HepG2 (cell line): ENCODE results near the gene POLR1C. TPM values are rescaled to one million over a fixed set of nuclear protein-coding genes. Genes with fewer than 3 reads are reported as not detected.

ENCODE experiments used
- ATAC-seq: fragments of 200-7000 bp; cut with Tn5 transposase; 3 replicates; pipeline ENCODE4 v1.9.1; 2020; ENCODE audit warnings: mild to moderate bottlenecking, moderate library complexity
- BruUV-seq: library from RNA; stranded (reverse); fragments of 400-500 nt; replicated peaks from 2 replicates; lab custom pipeline; 2021; lab: Mats Ljungman, UMichigan
- CTCF ChIA-PET: fragments of 300-600 bp; formaldehyde crosslinking; extraction: SDS; loops from one replicate; lab custom pipeline; 2021; ENCODE audit warnings: low total read pairs, inconsistent platforms, low intra/inter-chr PET ratio; lab: Yijun Ruan, JAX
- POLR2A ChIA-PET: fragments of 350-600 bp; sonication (Branson Sonifier 250); formaldehyde crosslinking; loops from one replicate; lab custom pipeline; 2020; ENCODE audit warnings: antibody characterized with exemption, inconsistent platforms; lab: Yijun Ruan, JAX
- DNase-seq: peaks from one replicate; pipeline ENCODE4 v3.0.0-alpha.2; 2015; ENCODE audit warnings: low spot score
- FAIRE-seq: peaks from 3 replicates; lab custom pipeline; 2011; peaks lifted over from hg19 to GRCh38; lab: Jason Lieb, UNC
- H2AFZ ChIP-seq: one replicate; pipeline ENCODE4 v1.6.1; 2011; ENCODE audit warnings: low read length, inconsistent platforms
- H3K27ac ChIP-seq: fragments of 300-600 bp; 3 replicates; pipeline ENCODE4 v1.8.0; 2011; ENCODE audit warnings: mixed run types, mild to moderate bottlenecking, mixed read lengths, low read length, inconsistent platforms; ENCODE audit not compliant: insufficient read depth; ENCODE audit errors: extremely low read length
- H3K27me3 ChIP-seq, 2 experiments: fragments of 200-600 bp in 1 of 2; 2 replicates in 1 of 2; 3 replicates in 1 of 2; pipeline versions ENCODE4 v1.6.0 to v1.8.0; 2011; ENCODE audit warnings: low read length in 2 of 2, mild to moderate bottlenecking in 2 of 2, moderate library complexity in 2 of 2, inconsistent platforms in 1 of 2; ENCODE audit not compliant: insufficient read depth in 2 of 2, control insufficient read depth in 1 of 2
- H3K36me3 ChIP-seq, 2 experiments: fragments of 200-600 bp in 1 of 2; replicated peaks in 1 of 2; 2 replicates in 1 of 2; 3 replicates in 1 of 2; pipeline versions ENCODE4 v1.5.1 to v1.8.0; 2011; ENCODE audit warnings: low read length in 2 of 2, inconsistent platforms in 1 of 2; ENCODE audit not compliant: insufficient read depth in 2 of 2, control insufficient read depth in 1 of 2
- H3K4me1 ChIP-seq: 2 replicates; pipeline ENCODE4 v1.5.1; 2012; ENCODE audit warnings: low read length, inconsistent platforms; ENCODE audit not compliant: insufficient read depth
- H3K4me2 ChIP-seq: 2 replicates; pipeline ENCODE4 v1.6.0; 2011; ENCODE audit warnings: low read depth, low read length, inconsistent platforms
- H3K4me3 ChIP-seq, 3 experiments: fragments of 200-600 bp in 1 of 3; sonication (generic), shearing (Covaris generic) in 1 of 3; replicated peaks in 1 of 3; 2 replicates each; pipeline ENCODE4 v1.5.1; 2011 to 2016; ENCODE audit warnings: low read length in 3 of 3, inconsistent platforms in 2 of 3, low read depth in 2 of 3, mild to moderate bottlenecking in 2 of 3, control low read depth in 1 of 3, mixed read lengths in 1 of 3; ENCODE audit not compliant: insufficient read depth in 1 of 3
- H3K79me2 ChIP-seq: one replicate; pipeline ENCODE4 v1.6.1; 2011; ENCODE audit warnings: low read length, inconsistent platforms; ENCODE audit not compliant: insufficient read depth
- H3K9ac ChIP-seq: 2 replicates; pipeline ENCODE4 v1.6.0; 2011; ENCODE audit warnings: mild to moderate bottlenecking, low read depth, low read length, inconsistent platforms; ENCODE audit not compliant: insufficient read depth
- H3K9me3 ChIP-seq: 2 replicates; pipeline ENCODE4 v1.5.1; 2012; ENCODE audit warnings: mild to moderate bottlenecking, low read length
- H4K20me1 ChIP-seq: 2 replicates; pipeline ENCODE4 v1.6.0; 2011; ENCODE audit warnings: inconsistent platforms, mild to moderate bottlenecking, low read length, moderate library complexity; ENCODE audit not compliant: insufficient read depth
- AGO2 ChIP-seq: fragments of 200-400 bp; formaldehyde crosslinking; optimal IDR thresholded peaks from 2 replicates; pipeline ENCODE3; 2017; ENCODE audit warnings: mild to moderate bottlenecking, low read depth, low read length, moderate library complexity
- EZH2 ChIP-seq: conservative IDR thresholded peaks from 2 replicates; pipeline ENCODE4 v1.6.1; 2012; ENCODE audit warnings: mild to moderate bottlenecking, low read depth, low read length, moderate library complexity
- MTERF4 ChIP-seq: sonication (generic); formaldehyde crosslinking; IDR thresholded peaks from 2 replicates; pipeline ENCODE4 v1.8.0; 2023; ENCODE audit warnings: mild to moderate bottlenecking, missing genetic modification reagents
- RBM22 ChIP-seq: fragments of 200-400 bp; formaldehyde crosslinking; optimal IDR thresholded peaks from 2 replicates; pipeline ENCODE3; 2017; ENCODE audit warnings: mild to moderate bottlenecking, low read length, moderate library complexity
- SP140L ChIP-seq: sonication (generic); formaldehyde crosslinking; IDR thresholded peaks from 2 replicates; pipeline ENCODE4 v1.4.0; 2020; ENCODE audit warnings: missing genetic modification reagents, borderline replicate concordance
- ZBED4 ChIP-seq: sonication (generic); formaldehyde crosslinking; IDR thresholded peaks from 2 replicates; pipeline ENCODE4 v1.4.0; 2020; ENCODE audit warnings: missing genetic modification reagents, borderline replicate concordance
- ZNF446 ChIP-seq: sonication (generic); formaldehyde crosslinking; IDR thresholded peaks from 2 replicates; pipeline ENCODE4 v1.5.0; 2020; ENCODE audit warnings: mild to moderate bottlenecking, missing genetic modification reagents
- ZNF530 ChIP-seq: sonication (generic); formaldehyde crosslinking; IDR thresholded peaks from 2 replicates; pipeline ENCODE4 v1.5.0; 2020; ENCODE audit warnings: low read depth, mild to moderate bottlenecking, missing genetic modification reagents
- WGBS: methylation state at CpG from one replicate; pipeline ENCODE4 v1.1.6; 2017; ENCODE audit warnings: low lambda C conversion rate; 5-methylcytosine and 5-hydroxymethylcytosine counted together
- in situ Hi-C: cut with HindIII; loops from 2 replicates; pipeline ENCODE4 v1.10.0; 2017; ENCODE audit warnings: low pct_unique_long_range_greater_than_20kb; ENCODE audit not compliant: extremely low pct_ligation_motif_present
- intact Hi-C: fragments of 100-400 bp; cut with micrococcal nuclease; formaldehyde crosslinking; loops from one replicate; pipeline ENCODE4 v1.10.0; 2022; ENCODE audit not compliant: unreplicated experiment
- polyA plus RNA-seq, 8 experiments: library from polyadenylated mRNA; depleted of rRNA in 3 of 8; stranded (reverse) in 7 of 8; unstranded in 1 of 8; fragments of >200 nt; fragmentation: Illumina TruSeq in 4 of 8; extraction: Trizol in 4 of 8; gene quantifications; 2 replicates each; pipeline versions ENCODE4 v1.2.1 to v1.2.3, GENCODE V29; 2011 to 2016; ENCODE audit warnings: low read depth in 4 of 8, missing spikeins in 1 of 8, mixed read lengths in 1 of 8; ENCODE audit not compliant: insufficient read depth in 1 of 8
- total RNA-seq, 5 experiments: library from RNA; depleted of rRNA; stranded (reverse); fragments of >200 nt; fragmentation: Illumina TruSeq; extraction: Trizol; gene quantifications; 2 replicates each; pipeline ENCODE4 v1.2.3, GENCODE V29; 2016; ENCODE audit warnings: low read depth in 1 of 5

Gene POLR1C
- total and polyA plus RNA-seq, 2 of the 13 experiments (the other 11 are each of a cell fraction or from before 2014, with no cell fraction given), result 62.6 to 72.2 TPM

GRCh38 chr6:43544461-43544860, 27.6 kb downstream of the POLR1C start:
- CTCF ChIA-PET, result no interaction called here
- Histone ChIP-seq H2AFZ (no peak overlapping the region), H3K9ac (no peak overlapping the region)
- no peak for ATAC-seq
- 98% methylated on average over 4 of the region's 4 CpGs for WGBS
- intact Hi-C loops, result no loop called here
- no peak for TF ChIP-seq ZBED4
- TF ChIP-seq, all 625 proteins: peak for 0
- H3K4me2 ChIP-seq, result no peak overlapping the region
- BruUV-seq, result no TSS peak
- in situ Hi-C loops, result no loop called here
- no peak for FAIRE-seq
- no peaks in the 10 kb centered on the region for H3K27me3 ChIP-seq
- peaks cover 25 to 81% of the 10 kb centered on the region in 2 experiments for H3K36me3 ChIP-seq
- DNase-seq, result no peak
- H3K79me2 ChIP-seq, result no peaks in the 10 kb centered on the region
- H3K4me3 ChIP-seq, result no peak overlapping the region
- no peaks in the 10 kb centered on the region for H4K20me1 ChIP-seq
- H3K27ac ChIP-seq, result no peak overlapping the region
- no peaks in the 10 kb centered on the region for H3K9me3 ChIP-seq
- POLR2A ChIA-PET, result no interaction called here
- H3K4me1 ChIP-seq, result no peaks in the 10 kb centered on the region

GRCh38 chr6:43547222-43547621, 30.3 kb downstream of the POLR1C start:
- Histone ChIP-seq H3K27me3 (no peaks in the 10 kb centered on the region), H3K4me2 (no peak overlapping the region), H3K27ac (no peak overlapping the region), H3K4me3 (no peak overlapping the region), H3K9ac (no peak overlapping the region), H2AFZ (no peak overlapping the region), H3K36me3 (peaks cover 44 to 89% of the 10 kb centered on the region in 2 experiments), H4K20me1 (no peaks in the 10 kb centered on the region), H3K4me1 (no peaks in the 10 kb centered on the region), H3K9me3 (no peaks in the 10 kb centered on the region), H3K79me2 (no peaks in the 10 kb centered on the region)
- ChIA-PET POLR2A (interaction anchor here (1.2 kb wide), 1 partner anchor 28 kb away, joined by 3 read pairs; the partner anchor contains the start of genes POLH and XPO5), CTCF (no interaction called here)
- intact Hi-C loops (no loop called here), in situ Hi-C loops (no loop called here)
- BruUV-seq, result no TSS peak
- 97% methylated on average over 3 of the region's 3 CpGs for WGBS
- no peak for DNase-seq
- no peak for ATAC-seq
- FAIRE-seq, result no peak
- TF ChIP-seq AGO2 (no peak), ZNF446 (no peak), RBM22 (no peak), EZH2 (no peak), MTERF4 (no peak), SP140L (CRISPR knock-in tag) (no peak), ZNF530 (CRISPR knock-in tag) (no peak)
